Measurements from ENCODE around the gene IL32.
"Not testable (repeated sequence)": the region's sequence is repeated elsewhere in the genome, so short reads cannot be mapped to it uniquely, and the experiment has no call there.

GRCh38 chr16:3069146-3069545, 3.7 kb downstream of the IL32 start:
- not testable (repeated sequence) for TF ChIP-seq CTCF (IDR thresholded peaks at IDR 0.05; ENCODE audit: low read length); EZH2 (optimal IDR thresholded peaks at IDR 0.05; ENCODE audit: low read depth, low read length)
